ENCODE measurements around the gene ZNF366.

ZNF366 gene

DNA sequence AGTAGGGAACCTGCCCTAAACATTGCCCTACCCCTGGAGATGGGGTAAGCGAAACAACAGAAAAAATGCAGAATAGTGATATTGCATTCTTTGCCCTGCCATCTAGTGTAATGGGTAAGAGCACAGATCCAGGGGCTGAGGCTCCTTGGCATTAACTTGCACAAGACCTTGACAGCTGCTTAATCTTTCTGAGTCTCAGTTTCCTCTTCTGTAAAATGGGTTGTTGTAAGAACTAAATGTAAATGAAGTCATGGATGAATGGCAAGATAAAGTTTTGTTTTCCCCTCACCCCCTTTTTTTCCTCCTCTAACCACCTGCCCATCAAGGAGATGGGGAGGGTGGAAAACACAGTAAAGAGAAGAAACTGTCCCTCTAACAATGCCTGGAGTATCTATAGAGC is 47.7 kb upstream of the ZNF366 start:
- TF ChIP-seq EZH2phosphoT487 (IDR thresholded peaks at IDR 0.05; ENCODE audit: borderline replicate concordance) = no peak
- TF ChIP-seq, protein P1, sequence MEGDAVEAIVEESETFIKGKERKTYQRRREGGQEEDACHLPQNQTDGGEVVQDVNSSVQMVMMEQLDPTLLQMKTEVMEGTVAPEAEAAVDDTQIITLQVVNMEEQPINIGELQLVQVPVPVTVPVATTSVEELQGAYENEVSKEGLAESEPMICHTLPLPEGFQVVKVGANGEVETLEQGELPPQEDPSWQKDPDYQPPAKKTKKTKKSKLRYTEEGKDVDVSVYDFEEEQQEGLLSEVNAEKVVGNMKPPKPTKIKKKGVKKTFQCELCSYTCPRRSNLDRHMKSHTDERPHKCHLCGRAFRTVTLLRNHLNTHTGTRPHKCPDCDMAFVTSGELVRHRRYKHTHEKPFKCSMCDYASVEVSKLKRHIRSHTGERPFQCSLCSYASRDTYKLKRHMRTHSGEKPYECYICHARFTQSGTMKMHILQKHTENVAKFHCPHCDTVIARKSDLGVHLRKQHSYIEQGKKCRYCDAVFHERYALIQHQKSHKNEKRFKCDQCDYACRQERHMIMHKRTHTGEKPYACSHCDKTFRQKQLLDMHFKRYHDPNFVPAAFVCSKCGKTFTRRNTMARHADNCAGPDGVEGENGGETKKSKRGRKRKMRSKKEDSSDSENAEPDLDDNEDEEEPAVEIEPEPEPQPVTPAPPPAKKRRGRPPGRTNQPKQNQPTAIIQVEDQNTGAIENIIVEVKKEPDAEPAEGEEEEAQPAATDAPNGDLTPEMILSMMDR (conservative IDR thresholded peaks at IDR 0.05; ENCODE audit: low read length) = no peak
- no peaks in the 10 kb centered on the region for H3K79me2 ChIP-seq (ENCODE audit: insufficient read depth, low read length)
- H3K4me3 ChIP-seq (ENCODE audit: low read length, poor library complexity, severe bottlenecking) = no peak overlapping the region
- no peaks in the 10 kb centered on the region for H3K36me3 ChIP-seq (ENCODE audit: insufficient read depth, low read length)
- H2AFZ ChIP-seq (ENCODE audit: low read length) = no peak overlapping the region
- no peak overlapping the region for H3K4me2 ChIP-seq (ENCODE audit: low read depth, low read length, poor library complexity, severe bottlenecking)
- no peaks in the 10 kb centered on the region for H3K9me3 ChIP-seq (ENCODE audit: insufficient read depth, low read depth, low read length)
- no peaks in the 10 kb centered on the region for H4K20me1 ChIP-seq (ENCODE audit: insufficient read depth, low read length, poor library complexity, severe bottlenecking)
- no peaks in the 10 kb centered on the region for H3K9me2 ChIP-seq (replicated peaks; ENCODE audit: low read depth, low read length)
- H3K4me1 ChIP-seq (ENCODE audit: insufficient read depth, low read length, poor library complexity, severe bottlenecking) = peaks cover 5% of the 10 kb centered on the region
- H3F3A ChIP-seq (ENCODE audit: low read depth) = no peaks in the 10 kb centered on the region
- H3K27me3 ChIP-seq (ENCODE audit: insufficient read depth, low read length, poor library complexity, severe bottlenecking) = no peaks in the 10 kb centered on the region
- H3K9ac ChIP-seq (ENCODE audit: low read depth, low read length, poor library complexity, severe bottlenecking) = no peak overlapping the region

DNA sequence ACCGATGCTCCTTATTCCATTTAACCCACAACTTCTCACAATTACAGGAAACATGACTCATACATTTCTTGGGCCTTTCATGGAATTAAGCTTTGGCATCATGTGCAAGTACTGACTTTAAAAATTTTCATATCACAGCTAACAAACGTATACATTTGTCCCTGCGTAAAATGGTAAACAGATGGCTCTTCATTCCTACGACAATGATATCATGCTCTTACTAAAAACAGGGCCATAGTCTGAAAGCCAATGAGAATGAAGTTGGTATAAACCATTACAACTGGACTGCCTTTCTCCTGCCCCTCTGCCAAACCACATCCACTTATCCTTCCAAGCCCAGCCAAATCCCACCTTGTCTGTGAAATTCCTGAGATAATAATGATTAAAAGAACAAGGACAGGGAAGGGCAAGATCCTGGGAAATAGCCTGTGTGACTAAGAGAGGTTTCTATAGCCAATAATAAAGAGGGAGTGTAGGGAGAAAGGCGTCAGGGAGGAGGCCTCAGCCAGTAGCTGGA is 44.9 kb upstream of the ZNF366 start:
- Histone ChIP-seq H3F3A (ENCODE audit: low read depth) (no peaks in the 10 kb centered on the region), H3K9ac (ENCODE audit: low read depth, low read length, poor library complexity, severe bottlenecking) (no peak overlapping the region), H3K4me1 (ENCODE audit: insufficient read depth, low read length, poor library complexity, severe bottlenecking) (peaks cover 5% of the 10 kb centered on the region), H3K4me3 (ENCODE audit: low read length, poor library complexity, severe bottlenecking) (no peak overlapping the region), H3K27me3 (ENCODE audit: insufficient read depth, low read length, poor library complexity, severe bottlenecking) (no peaks in the 10 kb centered on the region), H2AFZ (ENCODE audit: low read length) (no peak overlapping the region), H3K4me2 (ENCODE audit: low read depth, low read length, poor library complexity, severe bottlenecking) (no peak overlapping the region), H3K9me3 (ENCODE audit: insufficient read depth, low read depth, low read length) (no peaks in the 10 kb centered on the region), H3K79me2 (ENCODE audit: insufficient read depth, low read length) (no peaks in the 10 kb centered on the region), H3K9me2 (replicated peaks; ENCODE audit: low read depth, low read length) (no peaks in the 10 kb centered on the region), H4K20me1 (ENCODE audit: insufficient read depth, low read length, poor library complexity, severe bottlenecking) (no peaks in the 10 kb centered on the region), H3K36me3 (ENCODE audit: insufficient read depth, low read length) (no peaks in the 10 kb centered on the region)
- TF ChIP-seq EZH2phosphoT487 (IDR thresholded peaks at IDR 0.05; ENCODE audit: borderline replicate concordance) = no peak
- TF ChIP-seq, protein P1 (conservative IDR thresholded peaks at IDR 0.05; ENCODE audit: low read length) = no peak

DNA sequence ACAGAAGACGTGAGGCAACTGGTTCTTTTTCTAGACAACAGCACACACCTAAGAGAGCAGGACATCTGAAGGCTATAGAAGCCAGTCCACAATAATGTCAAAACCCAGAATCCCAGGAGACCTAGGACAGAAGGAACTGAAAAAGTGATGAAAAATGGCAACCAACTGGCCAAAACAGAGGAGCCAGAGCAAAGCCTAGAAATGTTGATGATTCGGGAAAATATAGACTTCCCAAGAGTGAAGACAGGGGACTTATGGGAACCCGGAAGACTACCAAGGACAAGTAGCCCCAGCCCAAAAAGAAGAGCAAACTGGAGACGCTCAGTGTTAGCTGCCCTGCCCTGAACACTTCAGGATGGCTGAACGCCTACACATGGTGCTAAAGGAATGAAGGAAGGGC is 43.4 kb upstream of the ZNF366 start:
- Histone ChIP-seq H3K36me3 (ENCODE audit: insufficient read depth, low read length) (no peaks in the 10 kb centered on the region), H2AFZ (ENCODE audit: low read length) (no peak overlapping the region), H3K9me3 (ENCODE audit: insufficient read depth, low read depth, low read length) (no peaks in the 10 kb centered on the region), H3K27me3 (ENCODE audit: insufficient read depth, low read length, poor library complexity, severe bottlenecking) (no peaks in the 10 kb centered on the region), H3K79me2 (ENCODE audit: insufficient read depth, low read length) (no peaks in the 10 kb centered on the region), H3K4me1 (ENCODE audit: insufficient read depth, low read length, poor library complexity, severe bottlenecking) (no peaks in the 10 kb centered on the region), H3F3A (ENCODE audit: low read depth) (no peaks in the 10 kb centered on the region), H3K4me3 (ENCODE audit: low read length, poor library complexity, severe bottlenecking) (no peak overlapping the region), H4K20me1 (ENCODE audit: insufficient read depth, low read length, poor library complexity, severe bottlenecking) (no peaks in the 10 kb centered on the region), H3K9ac (ENCODE audit: low read depth, low read length, poor library complexity, severe bottlenecking) (no peak overlapping the region), H3K9me2 (replicated peaks; ENCODE audit: low read depth, low read length) (no peaks in the 10 kb centered on the region), H3K4me2 (ENCODE audit: low read depth, low read length, poor library complexity, severe bottlenecking) (no peak overlapping the region)
- TF ChIP-seq, protein P1 (conservative IDR thresholded peaks at IDR 0.05; ENCODE audit: low read length) = no peak
- TF ChIP-seq EZH2phosphoT487 (IDR thresholded peaks at IDR 0.05; ENCODE audit: borderline replicate concordance) = no peak
